ENCODE results near the gene CDH24.

GRCh38 chr14:23089498-23090253 is 32.4 kb upstream of the CDH24 start:
- no peak for TF ChIP-seq CTCF (IDR thresholded peaks at IDR 0.05)
- no peak for TF ChIP-seq EZH2 (IDR thresholded peaks at IDR 0.05; ENCODE audit: borderline replicate concordance, insufficient read depth, low read depth, low read length, poor library complexity, severe bottlenecking)

All from B cell (primary cell).